ENCODE measurements around the gene ENPP4.
"Not testable (repeated sequence)": the region's sequence is repeated elsewhere in the genome, so short reads cannot be mapped to it uniquely, and the experiment has no call there.

The ENPP4 gene

GRCh38 chr6:46131291-46131690 is 1.5 kb downstream of the ENPP4 start:
- DNase-seq (ENCODE audit: low spot score): not testable (repeated sequence)

DNA sequence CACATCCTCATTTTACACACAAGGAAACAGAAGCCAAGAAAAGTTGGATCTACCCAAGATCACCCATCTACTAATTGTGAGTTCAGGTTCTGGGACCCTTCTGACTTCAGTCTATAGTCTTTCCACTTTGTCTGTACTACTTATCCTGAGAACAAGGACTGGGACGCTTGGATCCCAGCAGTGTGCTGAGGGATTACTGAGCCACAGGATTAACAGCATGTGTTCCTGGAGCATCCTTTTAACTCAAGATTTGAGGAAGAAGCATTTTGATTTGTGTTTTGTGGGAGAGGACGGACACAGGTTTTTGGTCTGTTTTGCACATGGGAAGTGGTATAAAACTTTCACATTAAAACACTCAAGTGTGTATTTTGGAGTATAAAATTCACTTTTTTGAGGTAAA is 4.4 kb downstream of the ENPP4 start:
- no peak for DNase-seq (ENCODE audit: low spot score)

DNA sequence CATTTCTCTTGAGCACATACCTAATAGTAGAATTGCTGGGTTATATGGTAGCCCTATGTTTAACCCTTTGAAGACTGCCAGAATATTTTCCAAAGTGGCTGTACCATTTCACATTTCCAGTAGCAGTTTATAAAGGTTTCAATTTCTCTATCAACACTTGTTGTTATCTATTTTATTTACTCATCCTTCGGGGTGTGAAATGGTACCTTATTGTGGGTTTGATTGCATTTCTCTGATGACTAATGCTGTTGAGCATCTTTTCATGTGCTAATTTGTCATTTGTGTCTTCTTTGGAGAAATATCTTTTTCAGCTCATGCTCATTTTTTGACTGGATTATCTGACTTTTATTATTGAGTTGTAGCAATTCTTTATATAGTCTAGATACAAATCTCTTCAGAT is 5.4 kb downstream of the ENPP4 start:
- DNase-seq (ENCODE audit: low spot score): no peak

- no peak for DNase-seq (ENCODE audit: low spot score)
Measured at GRCh38 chr6:46136831-46137230, 7.0 kb downstream of the ENPP4 start.

DNA sequence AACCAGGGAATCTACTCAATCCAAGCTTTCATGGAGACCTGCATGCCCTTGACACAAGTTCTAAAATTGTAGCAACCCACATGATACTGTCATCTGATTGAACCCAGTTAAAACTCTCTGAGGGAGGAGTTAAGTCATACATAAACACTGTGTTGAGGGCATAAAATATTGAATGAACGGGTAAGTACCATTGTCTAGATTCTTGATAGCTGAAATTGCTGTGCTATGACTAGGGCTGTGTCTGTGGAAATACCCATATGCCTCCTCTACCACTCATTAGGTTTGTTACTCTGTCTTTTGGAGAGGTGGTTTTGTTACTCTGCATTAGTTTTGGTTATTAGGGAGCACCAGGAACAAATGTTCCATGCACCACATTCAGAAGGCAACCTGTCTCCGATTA is 7.6 kb downstream of the ENPP4 start:
- DNase-seq (ENCODE audit: low spot score): no peak

GRCh38 chr6:46138281-46138680 is 8.5 kb downstream of the ENPP4 start:
- DNase-seq (ENCODE audit: low spot score): no peak

- no peak for DNase-seq (ENCODE audit: low spot score)
Measured at GRCh38 chr6:46144270-46144669, 14.5 kb downstream of the ENPP4 start.

DNA sequence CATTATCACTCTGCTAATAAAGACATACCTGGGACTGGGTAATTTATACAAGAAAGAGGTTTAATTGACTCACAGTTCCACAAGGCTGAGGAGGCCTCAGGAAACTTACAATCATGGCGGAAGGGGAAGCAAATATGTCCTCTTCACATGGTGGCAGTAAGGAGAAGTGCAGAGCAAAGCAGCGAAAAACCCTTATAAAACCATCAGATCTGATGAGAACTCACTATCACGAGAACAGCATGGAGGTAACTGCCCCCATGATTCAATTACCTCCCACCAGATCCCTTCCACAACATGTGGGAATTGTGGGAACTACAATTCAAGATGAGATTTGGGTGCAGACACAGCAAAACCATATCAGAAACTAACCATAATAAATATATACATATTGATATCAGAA is 19.3 kb downstream of the ENPP4 start:
- DNase-seq (ENCODE audit: low spot score): not testable (repeated sequence)

GRCh38 chr6:46156701-46157100 is 26.9 kb downstream of the ENPP4 start:
- no peak for DNase-seq (ENCODE audit: low spot score)

DNA sequence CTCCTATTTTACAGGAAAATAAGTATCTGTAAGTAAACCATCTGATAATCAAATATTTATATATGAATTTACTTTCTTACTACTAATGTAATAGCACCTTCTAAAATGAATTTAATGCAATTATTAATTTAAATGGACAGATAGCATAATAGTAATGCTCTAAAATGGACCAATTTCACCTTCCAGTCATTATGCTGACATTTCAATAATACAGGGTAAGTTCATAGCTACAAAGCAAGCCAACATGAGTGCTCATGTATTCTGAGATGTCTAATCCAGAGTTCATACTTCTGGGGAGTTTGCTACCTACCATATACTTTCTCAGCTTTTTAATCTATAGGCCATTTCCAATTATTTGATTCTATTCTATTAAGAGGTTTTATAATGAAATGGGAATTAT is 29.4 kb downstream of the ENPP4 start:
- DNase-seq (ENCODE audit: low spot score): no peak

DNA sequence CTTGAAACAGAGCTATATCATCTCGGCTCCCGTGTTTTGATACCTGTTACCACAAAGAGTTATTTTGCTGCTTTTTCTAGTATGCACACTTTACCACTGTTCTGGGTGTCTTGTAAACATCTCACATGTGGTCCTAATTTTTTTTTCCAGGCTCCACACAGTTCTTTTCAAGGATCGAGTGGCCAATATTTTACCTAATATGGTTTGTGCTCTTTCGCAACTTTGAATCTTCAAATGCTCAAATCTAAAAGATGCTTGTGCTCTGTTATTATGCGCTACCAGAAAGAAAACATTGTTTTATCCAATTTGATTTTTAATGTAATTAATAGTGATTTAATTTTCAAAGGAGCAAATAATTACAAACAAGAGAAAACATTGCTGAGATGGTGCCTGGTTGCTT is 30.3 kb downstream of the ENPP4 start:
- DNase-seq (ENCODE audit: low spot score): no peak

- DNase-seq (ENCODE audit: low spot score): peak; percentile 98
Measured at GRCh38 chr6:46170357-46171289, 40.8 kb downstream of the ENPP4 start, which contains the start of gene ENPP5. Gene ENPP5 (minus strand): TSS chr6:46170980. CDS start chr6:46168262, 2,718 bp downstream.

DNA sequence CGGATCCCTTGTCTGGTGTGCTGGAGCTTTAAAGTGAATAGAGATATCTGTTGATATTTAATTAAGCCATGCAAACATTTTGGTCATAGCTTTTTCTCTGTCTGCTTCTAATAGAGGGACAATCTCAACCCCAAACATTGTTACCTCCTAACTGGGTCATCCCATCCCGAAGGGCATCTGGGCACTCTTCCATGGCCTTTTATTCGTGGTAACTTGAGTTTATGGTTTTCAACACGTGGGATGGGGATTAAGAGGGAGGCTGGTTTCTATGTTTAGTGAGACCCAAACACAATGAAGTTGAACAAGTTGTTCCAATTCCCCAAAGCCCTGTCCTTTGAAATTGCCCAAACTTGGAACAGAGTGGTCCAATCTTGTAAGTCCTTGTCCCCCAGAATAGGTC is 42.4 kb downstream of the ENPP4 start:
- no peak for DNase-seq (ENCODE audit: low spot score)

- DNase-seq (ENCODE audit: low spot score): no peak
Measured at GRCh38 chr6:46174904-46175303, 45.1 kb downstream of the ENPP4 start.

DNA sequence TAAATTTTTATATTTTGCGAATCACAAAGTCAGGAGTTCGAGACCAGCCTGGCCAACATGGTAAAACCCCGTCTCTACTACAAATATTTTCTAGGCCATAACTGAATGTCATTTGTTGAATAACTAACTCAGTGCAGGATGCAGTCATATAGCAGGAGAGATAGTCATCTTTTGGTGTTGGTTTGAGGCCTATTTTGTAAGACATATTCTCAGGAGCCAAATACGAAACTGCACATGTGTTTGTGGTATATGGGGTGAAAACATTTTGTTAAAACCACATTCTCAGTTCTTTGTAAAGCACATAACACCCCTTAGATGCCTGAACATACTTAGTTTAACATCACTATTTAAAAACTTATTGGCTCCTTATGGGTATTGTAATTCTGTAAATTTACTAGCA is 45.7 kb downstream of the ENPP4 start:
- DNase-seq (ENCODE audit: low spot score): no peak

DNA sequence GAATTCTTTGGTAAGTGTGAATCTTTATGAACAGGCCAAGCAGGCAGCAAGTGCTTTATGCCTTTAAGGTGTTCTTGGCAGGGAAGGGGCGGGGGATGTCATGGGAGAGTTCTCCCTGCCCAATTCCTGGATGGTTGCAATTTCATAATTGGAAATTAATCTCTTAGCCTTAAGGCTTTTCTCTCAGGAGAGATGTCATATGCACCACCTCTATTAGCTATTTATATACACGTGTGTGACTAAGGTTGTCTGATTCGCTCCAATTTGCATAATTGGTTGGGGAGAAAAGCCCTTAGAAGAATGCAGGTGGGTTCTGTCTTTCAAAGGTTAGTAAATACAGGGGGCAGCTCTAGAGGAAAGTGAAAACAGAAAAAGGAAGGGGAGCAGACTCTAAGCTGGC is 46.2 kb downstream of the ENPP4 start:
- DNase-seq (ENCODE audit: low spot score): no peak

DNA sequence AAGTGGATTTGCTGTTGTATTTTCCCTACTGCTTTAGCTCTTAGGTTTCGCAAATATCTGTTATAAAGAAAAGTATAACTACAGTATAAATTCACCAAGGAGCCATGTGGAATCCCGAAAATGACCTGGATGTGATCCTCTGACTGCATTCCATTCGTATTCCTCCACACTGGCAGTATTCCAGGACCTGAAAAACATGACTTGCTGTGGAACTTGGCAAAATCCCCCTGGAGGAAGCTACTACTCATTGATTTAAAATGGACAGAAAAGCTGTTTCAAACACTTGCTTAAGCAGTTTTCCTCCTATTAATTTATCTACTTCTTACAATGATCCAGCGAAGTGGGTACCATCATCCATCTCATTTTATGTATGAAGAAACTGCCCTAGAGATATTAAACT is 54.3 kb downstream of the ENPP4 start:
- DNase-seq (ENCODE audit: low spot score): no peak

DNA sequence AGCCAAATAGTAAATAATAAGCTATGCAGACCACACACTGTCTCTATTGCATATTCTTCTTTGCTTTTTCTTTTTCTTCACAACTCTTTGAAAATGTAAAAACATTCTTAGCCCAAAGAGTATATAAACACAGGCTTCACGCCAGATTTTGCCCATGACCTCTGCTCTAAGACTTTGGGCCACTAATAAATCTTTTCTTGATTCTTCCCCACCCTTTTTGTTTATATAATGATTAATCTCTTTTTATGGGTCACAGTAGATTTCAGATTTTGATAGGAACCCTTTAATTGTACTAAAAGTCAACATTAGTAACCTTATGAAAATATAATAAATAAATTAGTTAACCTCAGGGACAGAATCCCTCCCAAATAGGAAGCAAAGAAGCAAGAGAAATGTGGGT is 56.8 kb downstream of the ENPP4 start:
- no peak for DNase-seq (ENCODE audit: low spot score)

GRCh38 chr6:46189726-46190125 is 59.9 kb downstream of the ENPP4 start:
- DNase-seq (ENCODE audit: low spot score): no peak

GRCh38 chr6:46190889-46191288 is 61.1 kb downstream of the ENPP4 start:
- no peak for DNase-seq (ENCODE audit: low spot score)

GRCh38 chr6:46191961-46192360 is 62.2 kb downstream of the ENPP4 start:
- DNase-seq (ENCODE audit: low spot score): no peak

Data from iPS-NIHi11 (cell line).